Lower leg skin (tissue), 4 donors: ENCODE results near the gene CCDC33. TPM values are rescaled to one million over a fixed set of nuclear protein-coding genes. Genes with fewer than 3 reads are reported as not detected.
"Not testable (repeated sequence)": the region's sequence is repeated elsewhere in the genome, so short reads cannot be mapped to it uniquely, and the experiment has no call there.

Experiments
- DNase-seq, 2 donors: peaks; one replicate each; pipeline ENCODE4 v3.0.0-alpha.2; 2019; ENCODE audit warnings: low spot score in 2 of 2
- H3K4me3 ChIP-seq: fragments of 200-600 bp; sonication (generic); 2 replicates; pipeline ENCODE4 v1.5.1; 2017; ENCODE audit warnings: mild to moderate bottlenecking, low read depth; ENCODE audit not compliant: poor library complexity, severe bottlenecking
- POLR2A ChIP-seq, 2 donors: fragments of 450-650 bp; IDR thresholded peaks; one replicate each; pipeline ENCODE4 v1.6.1; 2016 to 2017; ENCODE audit warnings: antibody characterized with exemption in 2 of 2, mild to moderate bottlenecking in 1 of 2, moderate library complexity in 1 of 2
- WGBS, 2 donors: methylation state at CpG; one replicate each; pipeline ENCODE4 v1.1.5; 2018; 5-methylcytosine and 5-hydroxymethylcytosine counted together
- intact Hi-C: fragments of 100-400 bp; cut with DNase I; formaldehyde crosslinking; loops from one replicate; pipeline ENCODE4 v1.15.0; 2023; ENCODE audit warnings: low total_unique reads
- total RNA-seq, 4 donors: library from RNA; depleted of rRNA; stranded (reverse); fragments of >200 nt; gene quantifications; one replicate each; pipeline ENCODE4 v1.1.0, GENCODE V29; 2016
- TF ChIP-seq, protein P1 (sequence below), 3 donors: fragments of 450-650 bp; IDR thresholded peaks; one replicate each; pipeline ENCODE4 v1.5.1; 2016; ENCODE audit warnings: antibody characterized with exemption in 3 of 3, mild to moderate bottlenecking in 3 of 3, moderate library complexity in 2 of 3

The CCDC33 gene
- total RNA-seq, 4 donors from 2014 or later, result not detected

- no peak overlapping the region for H3K4me3 ChIP-seq
- WGBS, 2 donors, result 50 to 61% methylated on average over 3 of the region's 3 CpGs
- intact Hi-C loops, result no loop called here
- TF ChIP-seq POLR2A (IDR thresholded peaks at IDR 0.05), result no peak
- TF ChIP-seq, protein P1, sequence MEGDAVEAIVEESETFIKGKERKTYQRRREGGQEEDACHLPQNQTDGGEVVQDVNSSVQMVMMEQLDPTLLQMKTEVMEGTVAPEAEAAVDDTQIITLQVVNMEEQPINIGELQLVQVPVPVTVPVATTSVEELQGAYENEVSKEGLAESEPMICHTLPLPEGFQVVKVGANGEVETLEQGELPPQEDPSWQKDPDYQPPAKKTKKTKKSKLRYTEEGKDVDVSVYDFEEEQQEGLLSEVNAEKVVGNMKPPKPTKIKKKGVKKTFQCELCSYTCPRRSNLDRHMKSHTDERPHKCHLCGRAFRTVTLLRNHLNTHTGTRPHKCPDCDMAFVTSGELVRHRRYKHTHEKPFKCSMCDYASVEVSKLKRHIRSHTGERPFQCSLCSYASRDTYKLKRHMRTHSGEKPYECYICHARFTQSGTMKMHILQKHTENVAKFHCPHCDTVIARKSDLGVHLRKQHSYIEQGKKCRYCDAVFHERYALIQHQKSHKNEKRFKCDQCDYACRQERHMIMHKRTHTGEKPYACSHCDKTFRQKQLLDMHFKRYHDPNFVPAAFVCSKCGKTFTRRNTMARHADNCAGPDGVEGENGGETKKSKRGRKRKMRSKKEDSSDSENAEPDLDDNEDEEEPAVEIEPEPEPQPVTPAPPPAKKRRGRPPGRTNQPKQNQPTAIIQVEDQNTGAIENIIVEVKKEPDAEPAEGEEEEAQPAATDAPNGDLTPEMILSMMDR (IDR thresholded peaks at IDR 0.05), result no peak
- no peak for DNase-seq
Measured at GRCh38 chr15:74349241-74349778, 113.2 kb downstream of the CCDC33 start.

GRCh38 chr15:74350295-74351275, 114.5 kb downstream of the CCDC33 start:
- DNase-seq, result no peak
- WGBS, 2 donors, result 77 to 78% methylated on average over 14 of the region's 14 CpGs
- no peak overlapping the region for H3K4me3 ChIP-seq
- no peak for TF ChIP-seq POLR2A (IDR thresholded peaks at IDR 0.05)
- TF ChIP-seq, protein P1 (IDR thresholded peaks at IDR 0.05), result no peak
- intact Hi-C loops, result no loop called here

DNA sequence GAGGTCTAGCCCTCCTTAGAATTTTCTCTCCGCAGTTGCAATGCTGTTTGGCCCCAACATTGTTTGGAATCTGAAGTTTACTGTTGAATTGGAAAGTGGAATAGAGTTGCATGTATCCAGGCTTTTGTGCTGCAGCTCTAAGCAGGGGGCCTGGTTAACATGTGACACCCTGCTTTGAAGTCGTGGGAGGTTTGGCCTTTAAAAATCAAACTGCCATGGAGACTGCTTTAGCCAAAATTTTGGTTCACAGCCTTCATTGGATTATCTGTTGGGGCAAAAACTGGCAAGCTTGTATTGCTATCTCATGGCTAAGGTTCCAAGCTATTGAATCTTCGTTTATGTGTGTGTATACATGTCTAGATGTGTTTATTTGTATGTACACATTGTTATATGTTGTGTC, 115.5 kb downstream of the CCDC33 start:
- intact Hi-C loops, result no loop called here
- no peak for DNase-seq
- WGBS, 2 donors, result 51 to 55% methylated on average over 3 of the region's 3 CpGs

GRCh38 chr15:74352393-74352910, 116.3 kb downstream of the CCDC33 start:
- no peak for DNase-seq
- 84 to 88% methylated on average over 3 of the region's 3 CpGs for WGBS, 2 donors
- no peak overlapping the region for H3K4me3 ChIP-seq
- TF ChIP-seq, protein P1 (IDR thresholded peaks at IDR 0.05), result no peak
- TF ChIP-seq POLR2A (IDR thresholded peaks at IDR 0.05), result no peak
- intact Hi-C loops, result no loop called here

More for the DNA sequence above, 115.5 kb downstream of the CCDC33 start:
- TF ChIP-seq, protein P1 (IDR thresholded peaks at IDR 0.05), result no peak
- TF ChIP-seq POLR2A (IDR thresholded peaks at IDR 0.05), result no peak
- H3K4me3 ChIP-seq, result no peak overlapping the region

GRCh38 chr15:74353992-74354391, 117.9 kb downstream of the CCDC33 start:
- DNase-seq, H3K4me3 ChIP-seq, intact Hi-C loops: not testable (repeated sequence)
- WGBS, 2 donors, result 90 to 91% methylated on average over 2 of the region's 2 CpGs

- peak in 1 of 2 donors; percentile 75 for DNase-seq
- H3K4me3 ChIP-seq, intact Hi-C loops: not testable (repeated sequence)
- 87 to 93% methylated on average over 6 of the region's 6 CpGs for WGBS, 2 donors
Measured at GRCh38 chr15:74356050-74356449, 119.9 kb downstream of the CCDC33 start.

DNA sequence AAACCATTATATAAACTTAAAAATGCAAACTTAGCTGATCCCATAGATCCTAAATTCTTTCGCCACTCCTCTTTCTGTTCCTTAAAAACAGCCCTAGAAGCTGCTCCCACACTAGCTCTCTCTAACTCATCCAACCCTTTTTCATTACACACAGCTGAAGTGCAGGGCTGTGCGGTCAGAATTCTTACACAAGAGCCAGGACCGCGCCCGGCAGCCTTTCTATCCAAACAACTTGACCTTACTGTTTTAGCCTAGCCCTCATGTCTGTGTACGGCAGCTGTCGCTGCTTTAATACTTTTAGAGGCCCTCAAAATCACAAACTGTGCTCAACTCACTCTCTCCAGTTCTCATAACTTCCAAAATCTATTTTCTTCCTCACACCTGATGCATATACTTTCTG, 121.4 kb downstream of the CCDC33 start:
- 93 to 94% methylated on average over 7 of the region's 7 CpGs for WGBS, 2 donors
- H3K4me3 ChIP-seq, intact Hi-C loops: not testable (repeated sequence)
- peak in 1 of 2 donors; percentile 70 for DNase-seq

- intact Hi-C loops, H3K4me3 ChIP-seq: not testable (repeated sequence)
- peak in 1 of 2 donors; percentile 57 for DNase-seq
- 71 to 77% methylated on average over 6 of the region's 6 CpGs for WGBS, 2 donors
Measured at GRCh38 chr15:74359376-74359775, 123.2 kb downstream of the CCDC33 start.

- 31 to 33% methylated on average over 1 of the region's 1 CpG for WGBS, 2 donors
Measured at GRCh38 chr15:74360855-74361254, 124.7 kb downstream of the CCDC33 start.

More at GRCh38 chr15:74360855-74361254, 124.7 kb downstream of the CCDC33 start:
- not testable (repeated sequence) for DNase-seq, H3K4me3 ChIP-seq
- intact Hi-C loops, result loop anchor here (5.0 kb wide), 1 partner anchor 1766 kb away; no protein-coding TSS in a partner anchor
